Ovary (tissue), 3 donors: Measurements from ENCODE around the gene PCDHGB2.

ENCODE experiments used
- POLR2A ChIP-seq: fragments of 450-650 bp; IDR thresholded peaks from one replicate; pipeline ENCODE4 v1.6.1; 2017; ENCODE audit warnings: antibody characterized with exemption, mild to moderate bottlenecking, moderate library complexity
- TF ChIP-seq, protein P1 (sequence below), 3 donors: fragments of 450-650 bp in 2 of 3; fragments of 200-600 bp in 1 of 3; IDR thresholded peaks; one replicate each; pipeline versions ENCODE4 v1.5.1 to v1.8.0; 2016 to 2022; ENCODE audit warnings: antibody characterized with exemption in 3 of 3, mild to moderate bottlenecking in 1 of 3
- donor health status: DM: no; HTN: no; CAD: no.

DNA sequence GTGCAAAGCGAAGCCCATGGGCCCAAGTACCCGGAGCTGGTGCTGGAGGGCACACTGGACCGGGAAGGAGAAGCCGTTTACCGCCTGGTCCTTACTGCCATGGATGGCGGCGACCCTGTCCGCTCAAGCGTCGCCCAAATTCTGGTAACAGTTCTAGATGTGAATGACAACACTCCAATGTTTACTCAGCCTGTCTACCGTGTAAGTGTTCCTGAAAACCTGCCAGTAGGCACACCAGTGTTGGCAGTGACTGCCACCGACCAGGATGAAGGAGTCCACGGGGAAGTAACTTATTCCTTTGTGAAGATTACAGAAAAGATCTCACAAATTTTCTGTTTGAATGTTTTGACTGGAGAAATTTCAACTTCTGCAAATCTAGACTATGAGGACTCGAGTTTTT lies 14.8 kb downstream of the PCDHGB2 start:
- no peak for TF ChIP-seq POLR2A
- TF ChIP-seq, protein P1, sequence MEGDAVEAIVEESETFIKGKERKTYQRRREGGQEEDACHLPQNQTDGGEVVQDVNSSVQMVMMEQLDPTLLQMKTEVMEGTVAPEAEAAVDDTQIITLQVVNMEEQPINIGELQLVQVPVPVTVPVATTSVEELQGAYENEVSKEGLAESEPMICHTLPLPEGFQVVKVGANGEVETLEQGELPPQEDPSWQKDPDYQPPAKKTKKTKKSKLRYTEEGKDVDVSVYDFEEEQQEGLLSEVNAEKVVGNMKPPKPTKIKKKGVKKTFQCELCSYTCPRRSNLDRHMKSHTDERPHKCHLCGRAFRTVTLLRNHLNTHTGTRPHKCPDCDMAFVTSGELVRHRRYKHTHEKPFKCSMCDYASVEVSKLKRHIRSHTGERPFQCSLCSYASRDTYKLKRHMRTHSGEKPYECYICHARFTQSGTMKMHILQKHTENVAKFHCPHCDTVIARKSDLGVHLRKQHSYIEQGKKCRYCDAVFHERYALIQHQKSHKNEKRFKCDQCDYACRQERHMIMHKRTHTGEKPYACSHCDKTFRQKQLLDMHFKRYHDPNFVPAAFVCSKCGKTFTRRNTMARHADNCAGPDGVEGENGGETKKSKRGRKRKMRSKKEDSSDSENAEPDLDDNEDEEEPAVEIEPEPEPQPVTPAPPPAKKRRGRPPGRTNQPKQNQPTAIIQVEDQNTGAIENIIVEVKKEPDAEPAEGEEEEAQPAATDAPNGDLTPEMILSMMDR (IDR thresholded peaks at IDR 0.05) = no peak
